ENCODE data around the gene KRT82.

DNA sequence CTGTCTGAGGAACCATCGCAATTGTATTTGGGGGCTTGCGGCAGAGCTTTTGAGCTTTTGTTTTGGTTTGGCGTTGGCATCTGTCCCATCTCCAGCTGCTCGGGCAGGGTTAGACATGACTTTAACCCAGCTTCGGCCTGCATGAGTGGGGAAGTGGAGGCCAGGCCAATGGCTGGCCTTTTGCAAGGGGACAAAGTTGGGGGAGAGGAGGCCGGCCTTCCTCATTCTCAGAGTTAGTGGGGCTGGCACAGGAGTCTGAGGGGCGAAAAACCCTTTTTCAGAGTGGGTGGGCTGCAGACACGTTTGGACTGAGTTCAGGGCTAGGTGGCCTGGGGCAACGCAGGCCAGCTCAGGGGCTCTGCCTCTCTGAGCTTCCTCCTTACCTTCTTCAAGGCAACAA is 5.2 kb downstream of the KRT82 start:
- TF ChIP-seq, protein P1, sequence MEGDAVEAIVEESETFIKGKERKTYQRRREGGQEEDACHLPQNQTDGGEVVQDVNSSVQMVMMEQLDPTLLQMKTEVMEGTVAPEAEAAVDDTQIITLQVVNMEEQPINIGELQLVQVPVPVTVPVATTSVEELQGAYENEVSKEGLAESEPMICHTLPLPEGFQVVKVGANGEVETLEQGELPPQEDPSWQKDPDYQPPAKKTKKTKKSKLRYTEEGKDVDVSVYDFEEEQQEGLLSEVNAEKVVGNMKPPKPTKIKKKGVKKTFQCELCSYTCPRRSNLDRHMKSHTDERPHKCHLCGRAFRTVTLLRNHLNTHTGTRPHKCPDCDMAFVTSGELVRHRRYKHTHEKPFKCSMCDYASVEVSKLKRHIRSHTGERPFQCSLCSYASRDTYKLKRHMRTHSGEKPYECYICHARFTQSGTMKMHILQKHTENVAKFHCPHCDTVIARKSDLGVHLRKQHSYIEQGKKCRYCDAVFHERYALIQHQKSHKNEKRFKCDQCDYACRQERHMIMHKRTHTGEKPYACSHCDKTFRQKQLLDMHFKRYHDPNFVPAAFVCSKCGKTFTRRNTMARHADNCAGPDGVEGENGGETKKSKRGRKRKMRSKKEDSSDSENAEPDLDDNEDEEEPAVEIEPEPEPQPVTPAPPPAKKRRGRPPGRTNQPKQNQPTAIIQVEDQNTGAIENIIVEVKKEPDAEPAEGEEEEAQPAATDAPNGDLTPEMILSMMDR (IDR thresholded peaks at IDR 0.05), result no peak
- TF ChIP-seq POLR2A (IDR thresholded peaks at IDR 0.05), result no peak

All from thyroid gland (tissue), 4 donors.